Measurements from ENCODE around the gene HOXD8.

Gene HOXD8

GRCh38 chr2:176103742-176104315, 25.7 kb upstream of the HOXD8 start:
- no peak for DNase-seq

GRCh38 chr2:176104316-176105077, 25.0 kb upstream of the HOXD8 start:
- no peak for DNase-seq

- no peak for DNase-seq
These were observed 24.3 kb upstream of the HOXD8 start for GRCh38 chr2:176105078-176105729.

- no peak for DNase-seq
These were observed 23.6 kb upstream of the HOXD8 start for GRCh38 chr2:176105730-176106580.

- no peak for DNase-seq
These were observed 22.6 kb upstream of the HOXD8 start, which contains the start of gene HOXD11 for GRCh38 chr2:176106581-176107539. TSS of gene HOXD11 (plus strand) at chr2:176107280. CDS start at chr2:176107356, 76 bp downstream.

GRCh38 chr2:176107731-176108181, 21.7 kb upstream of the HOXD8 start:
- DNase-seq, result no peak

GRCh38 chr2:176109192-176109901, 20.2 kb upstream of the HOXD8 start:
- no peak for DNase-seq

GRCh38 chr2:176109946-176110345, 19.6 kb upstream of the HOXD8 start:
- DNase-seq, result no peak

GRCh38 chr2:176110415-176111308, 18.8 kb upstream of the HOXD8 start:
- DNase-seq, result no peak

- no peak for DNase-seq
These were observed 18.2 kb upstream of the HOXD8 start for GRCh38 chr2:176111309-176111663.

- no peak for DNase-seq
These were observed 17.6 kb upstream of the HOXD8 start for GRCh38 chr2:176111846-176112374.

GRCh38 chr2:176112375-176113302, 16.9 kb upstream of the HOXD8 start:
- DNase-seq, result no peak

GRCh38 chr2:176114120-176114929, 15.2 kb upstream of the HOXD8 start:
- DNase-seq, result no peak

- DNase-seq, result no peak
These were observed 14.4 kb upstream of the HOXD8 start for GRCh38 chr2:176114930-176115625.

GRCh38 chr2:176115883-176116813, 13.4 kb upstream of the HOXD8 start, which contains the start of gene HOXD10:
TSS of gene HOXD10 (plus strand) at chr2:176116778. CDS start at chr2:176116834, 56 bp downstream.
- DNase-seq, result no peak

All from activated CD8-positive, alpha-beta memory T cell treated with anti-CD3 and anti-CD28 coated beads for 24 hours (primary cell).